Neural progenitor cell (in vitro differentiated cells): ENCODE results near the gene IGLL5.

Experiments used
- EZH2 ChIP-seq: fragments of 200-600 bp; sonication (generic); IDR thresholded peaks from 2 replicates; pipeline ENCODE4 v1.6.1; 2017; ENCODE audit warnings: antibody characterized with exemption, mild to moderate bottlenecking, moderate library complexity
- EZH2phosphoT487 ChIP-seq: fragments of 200-600 bp; sonication (generic); IDR thresholded peaks from 2 replicates; pipeline ENCODE4 v1.6.1; 2017; ENCODE audit warnings: antibody characterized with exemption
- TF ChIP-seq, protein P1 (sequence below): fragments of 200-600 bp; sonication (generic); IDR thresholded peaks from 2 replicates; pipeline ENCODE4 v1.5.1; 2017; ENCODE audit warnings: antibody characterized with exemption, mild to moderate bottlenecking

- TF ChIP-seq, protein P1, sequence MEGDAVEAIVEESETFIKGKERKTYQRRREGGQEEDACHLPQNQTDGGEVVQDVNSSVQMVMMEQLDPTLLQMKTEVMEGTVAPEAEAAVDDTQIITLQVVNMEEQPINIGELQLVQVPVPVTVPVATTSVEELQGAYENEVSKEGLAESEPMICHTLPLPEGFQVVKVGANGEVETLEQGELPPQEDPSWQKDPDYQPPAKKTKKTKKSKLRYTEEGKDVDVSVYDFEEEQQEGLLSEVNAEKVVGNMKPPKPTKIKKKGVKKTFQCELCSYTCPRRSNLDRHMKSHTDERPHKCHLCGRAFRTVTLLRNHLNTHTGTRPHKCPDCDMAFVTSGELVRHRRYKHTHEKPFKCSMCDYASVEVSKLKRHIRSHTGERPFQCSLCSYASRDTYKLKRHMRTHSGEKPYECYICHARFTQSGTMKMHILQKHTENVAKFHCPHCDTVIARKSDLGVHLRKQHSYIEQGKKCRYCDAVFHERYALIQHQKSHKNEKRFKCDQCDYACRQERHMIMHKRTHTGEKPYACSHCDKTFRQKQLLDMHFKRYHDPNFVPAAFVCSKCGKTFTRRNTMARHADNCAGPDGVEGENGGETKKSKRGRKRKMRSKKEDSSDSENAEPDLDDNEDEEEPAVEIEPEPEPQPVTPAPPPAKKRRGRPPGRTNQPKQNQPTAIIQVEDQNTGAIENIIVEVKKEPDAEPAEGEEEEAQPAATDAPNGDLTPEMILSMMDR = peak; percentile 41
- no peak for TF ChIP-seq EZH2phosphoT487
- no peak for TF ChIP-seq EZH2
Observed at GRCh38 chr22:22870577-22871404, 16.8 kb upstream of the IGLL5 start.
